PC-3 (cell line): ENCODE results near the gene ANKDD1B. TPM values are rescaled to one million over a fixed set of nuclear protein-coding genes. Genes with fewer than 3 reads are reported as not detected.
A peak's percentile ranks its signal among the peaks of the same experiment; 100 is the strongest.

Experiments
- ATAC-seq: fragments of 200-7000 bp; cut with Tn5 transposase; 2 replicates; pipeline ENCODE4 v1.9.1; 2020; ENCODE audit warnings: mild to moderate bottlenecking, moderate library complexity
- BruUV-seq: library from RNA; stranded (reverse); fragments of 400-500 nt; replicated peaks from 2 replicates; lab custom pipeline; 2021; lab: Mats Ljungman, UMichigan
- CTCF ChIA-PET: fragments of 300-600 bp; sonication (Branson Sonifier 250); formaldehyde crosslinking; loops from one replicate; lab custom pipeline; 2022; ENCODE audit warnings: antibody characterized with exemption; lab: Charles Lee
- POLR2A ChIA-PET: fragments of 300-600 bp; sonication (Branson Sonifier 250); formaldehyde crosslinking; loops from one replicate; lab custom pipeline; 2022; ENCODE audit warnings: antibody characterized with exemption; ENCODE audit not compliant: unreplicated experiment; lab: Charles Lee
- DNase-seq: peaks from one replicate; pipeline ENCODE4 v3.0.0-alpha.2; 2015
- H2AFZ ChIP-seq: fragments of 300-600 bp; sonication (generic); 2 replicates; pipeline ENCODE4 v1.6.0; 2016; ENCODE audit warnings: antibody characterized with exemption, low read length
- H3F3A ChIP-seq: fragments of 300-600 bp; sonication (generic); one replicate; pipeline ENCODE4 v1.6.0; 2017; ENCODE audit warnings: antibody characterized with exemption, low read length, control low read depth, mild to moderate bottlenecking; ENCODE audit not compliant: unreplicated experiment
- H3K27ac ChIP-seq: fragments of 300-600 bp; sonication (generic); 2 replicates; pipeline ENCODE4 v1.5.1; 2016; ENCODE audit warnings: mild to moderate bottlenecking, low read length
- H3K27me3 ChIP-seq: fragments of 300-600 bp; sonication (generic); 2 replicates; pipeline ENCODE4 v1.6.1; 2016; ENCODE audit warnings: low read length, mixed read lengths
- H3K36me3 ChIP-seq: fragments of 300-600 bp; sonication (generic); 2 replicates; pipeline ENCODE4 v1.6.1; 2016; ENCODE audit warnings: low read depth, mixed run types, low read length, mixed read lengths
- H3K4me1 ChIP-seq: fragments of 300-600 bp; sonication (generic); 2 replicates; pipeline ENCODE4 v1.5.1; 2016; ENCODE audit warnings: low read length; ENCODE audit not compliant: insufficient read depth
- H3K4me2 ChIP-seq: fragments of 300-600 bp; sonication (generic); 2 replicates; pipeline ENCODE4 v1.6.0; 2016; ENCODE audit warnings: low read length
- H3K4me3 ChIP-seq: fragments of 300-600 bp; sonication (generic); 2 replicates; pipeline ENCODE4 v1.5.1; 2016; ENCODE audit warnings: mild to moderate bottlenecking, low read length, mixed read lengths
- H3K79me2 ChIP-seq: fragments of 300-600 bp; sonication (generic); 2 replicates; pipeline ENCODE4 v1.6.1; 2017; ENCODE audit warnings: low read length, mixed read lengths
- H3K9ac ChIP-seq: fragments of 300-600 bp; sonication (generic); 2 replicates; pipeline ENCODE4 v1.6.0; 2016; ENCODE audit warnings: mild to moderate bottlenecking, low read length
- H3K9me2 ChIP-seq: fragments of 300-600 bp; sonication (generic); replicated peaks from 2 replicates; pipeline ENCODE4 v1.6.1; 2016; ENCODE audit warnings: mixed run types, low read length, mixed read lengths
- H3K9me3 ChIP-seq: fragments of 300-600 bp; sonication (generic); 2 replicates; pipeline ENCODE4 v1.6.1; 2016; ENCODE audit warnings: low read length, mixed read lengths
- H4K20me1 ChIP-seq: fragments of 300-600 bp; sonication (generic); 2 replicates; pipeline ENCODE4 v1.6.1; 2016; ENCODE audit warnings: low read length, mixed read lengths
- EZH2 ChIP-seq: fragments of 300-600 bp; sonication (generic); IDR thresholded peaks from one replicate; pipeline ENCODE4 v1.6.1; 2017; ENCODE audit warnings: antibody characterized with exemption, mild to moderate bottlenecking, low read length; ENCODE audit not compliant: unreplicated experiment
- EZH2phosphoT487 ChIP-seq: fragments of 300-600 bp; sonication (generic); IDR thresholded peaks from 2 replicates; pipeline ENCODE4 v1.6.1; 2018; ENCODE audit warnings: mild to moderate bottlenecking, antibody characterized with exemption, low read length, borderline replicate concordance
- intact Hi-C: fragments of 100-400 bp; cut with micrococcal nuclease; formaldehyde crosslinking; loops from 2 replicates; pipeline ENCODE4 v1.9.0; 2023
- total RNA-seq: library from RNA; depleted of rRNA; stranded (reverse); fragments of >200 nt; gene quantifications from 2 replicates; pipeline ENCODE4 v1.2.3, GENCODE V29; 2014
- TF ChIP-seq, protein P1 (sequence below): fragments of 300-600 bp; sonication (generic); conservative IDR thresholded peaks from 2 replicates; pipeline ENCODE4 v1.5.1; 2017; ENCODE audit warnings: antibody characterized with exemption, low read depth, mild to moderate bottlenecking, low read length

The ANKDD1B gene
- total RNA-seq, 1 experiment from 2014 or later, result 0.04 TPM

DNA sequence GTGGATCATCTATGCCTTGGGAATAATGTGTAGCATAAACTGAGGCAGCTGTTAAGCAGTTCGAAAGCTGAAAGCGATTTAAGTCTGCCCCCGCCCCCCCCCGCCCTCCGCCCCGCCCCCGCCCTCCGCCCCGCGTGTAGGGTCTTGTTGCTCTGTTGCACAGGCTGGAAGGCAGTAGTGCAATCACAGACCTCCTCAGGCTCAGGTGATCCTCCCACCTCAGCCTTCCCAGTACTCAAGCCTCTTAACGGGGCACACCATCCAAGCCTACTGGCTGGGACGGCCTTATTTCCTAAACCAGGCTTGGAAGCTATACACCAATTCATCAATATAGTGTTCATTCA, 945 bp downstream of the ANKDD1B start:
- H3K79me2 ChIP-seq, result no peaks in the 10 kb centered on the region; the same call in 1 of the 2 replicates
- H3K4me2 ChIP-seq, result 0 out of 2 replicates have a peak overlapping the region, but pooled peaks have one; percentile 42
- DNase-seq (no peak), ATAC-seq (peak; percentile 11)
- no peaks in the 10 kb centered on the region for H4K20me1 ChIP-seq
- no peak overlapping the region for H2AFZ ChIP-seq
- H3K4me3 ChIP-seq, result peak overlapping the region; percentile 68; the same call in 1 of the 2 replicates
- no peaks in the 10 kb centered on the region for H3K27me3 ChIP-seq
- intact Hi-C loops, result loop anchor here (1.0 kb wide), 1 partner anchor 10 kb away; no protein-coding TSS in a partner anchor
- ChIA-PET CTCF (interaction anchor here (0.6 to 0.7 kb wide), 2 partner anchors 10 to 69 kb away, joined by 3 read pairs; no protein-coding TSS in a partner anchor), POLR2A (no interaction called here)
- no peak overlapping the region for H3K9ac ChIP-seq
- no peak overlapping the region; the same call in 1 of the 2 replicates for H3K27ac ChIP-seq
- no peaks in the 10 kb centered on the region for H3K9me2 ChIP-seq
- TF ChIP-seq, protein P1, sequence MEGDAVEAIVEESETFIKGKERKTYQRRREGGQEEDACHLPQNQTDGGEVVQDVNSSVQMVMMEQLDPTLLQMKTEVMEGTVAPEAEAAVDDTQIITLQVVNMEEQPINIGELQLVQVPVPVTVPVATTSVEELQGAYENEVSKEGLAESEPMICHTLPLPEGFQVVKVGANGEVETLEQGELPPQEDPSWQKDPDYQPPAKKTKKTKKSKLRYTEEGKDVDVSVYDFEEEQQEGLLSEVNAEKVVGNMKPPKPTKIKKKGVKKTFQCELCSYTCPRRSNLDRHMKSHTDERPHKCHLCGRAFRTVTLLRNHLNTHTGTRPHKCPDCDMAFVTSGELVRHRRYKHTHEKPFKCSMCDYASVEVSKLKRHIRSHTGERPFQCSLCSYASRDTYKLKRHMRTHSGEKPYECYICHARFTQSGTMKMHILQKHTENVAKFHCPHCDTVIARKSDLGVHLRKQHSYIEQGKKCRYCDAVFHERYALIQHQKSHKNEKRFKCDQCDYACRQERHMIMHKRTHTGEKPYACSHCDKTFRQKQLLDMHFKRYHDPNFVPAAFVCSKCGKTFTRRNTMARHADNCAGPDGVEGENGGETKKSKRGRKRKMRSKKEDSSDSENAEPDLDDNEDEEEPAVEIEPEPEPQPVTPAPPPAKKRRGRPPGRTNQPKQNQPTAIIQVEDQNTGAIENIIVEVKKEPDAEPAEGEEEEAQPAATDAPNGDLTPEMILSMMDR, result no peak
- no peak for TF ChIP-seq EZH2
- TF ChIP-seq EZH2phosphoT487, result no peak
- BruUV-seq, result no TSS peak
- H3K9me3 ChIP-seq, result no peaks in the 10 kb centered on the region
- no peaks in the 10 kb centered on the region; the same call in 1 of the 2 replicates for H3K36me3 ChIP-seq
- no peaks in the 10 kb centered on the region for H3F3A ChIP-seq
- H3K4me1 ChIP-seq, result peaks cover 35% of the 10 kb centered on the region

DNA sequence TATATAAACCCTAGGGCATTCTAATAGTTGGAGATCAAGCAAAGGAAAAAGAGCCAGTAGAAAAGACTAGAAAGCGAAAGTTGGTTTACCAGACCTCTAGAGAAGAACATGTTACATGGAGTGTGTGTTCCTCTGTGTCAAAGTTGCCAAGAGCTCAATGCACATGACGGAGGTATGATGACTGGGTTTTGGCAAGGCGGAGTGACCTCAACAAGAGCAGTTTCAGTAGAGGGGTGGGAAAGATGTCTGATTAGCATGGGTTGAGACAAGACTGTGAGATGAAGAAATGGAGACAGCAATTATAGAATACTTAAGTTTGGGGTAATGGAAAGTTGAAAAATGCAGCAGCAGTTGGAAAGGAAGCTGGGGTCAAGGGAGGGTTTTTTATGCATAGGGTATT, 1.6 kb downstream of the ANKDD1B start:
- intact Hi-C loops, result loop anchor here (1.0 kb wide), 1 partner anchor 9 kb away; no protein-coding TSS in a partner anchor
- Histone ChIP-seq H3K79me2 (no peaks in the 10 kb centered on the region; the same call in 1 of the 2 replicates), H3K4me2 (no peak overlapping the region), H4K20me1 (no peaks in the 10 kb centered on the region), H2AFZ (no peak overlapping the region), H3K4me3 (no peak overlapping the region), H3K9ac (no peak overlapping the region), H3F3A (no peaks in the 10 kb centered on the region), H3K4me1 (peaks cover 35% of the 10 kb centered on the region), H3K9me3 (no peaks in the 10 kb centered on the region), H3K9me2 (no peaks in the 10 kb centered on the region), H3K27me3 (no peaks in the 10 kb centered on the region), H3K36me3 (no peaks in the 10 kb centered on the region; the same call in 1 of the 2 replicates), H3K27ac (no peak overlapping the region)
- ChIA-PET CTCF (no interaction called here), POLR2A (no interaction called here)
- ATAC-seq, result no peak
- DNase-seq, result no peak
- TF ChIP-seq EZH2 (no peak), EZH2phosphoT487 (no peak)
- BruUV-seq, result no TSS peak

DNA sequence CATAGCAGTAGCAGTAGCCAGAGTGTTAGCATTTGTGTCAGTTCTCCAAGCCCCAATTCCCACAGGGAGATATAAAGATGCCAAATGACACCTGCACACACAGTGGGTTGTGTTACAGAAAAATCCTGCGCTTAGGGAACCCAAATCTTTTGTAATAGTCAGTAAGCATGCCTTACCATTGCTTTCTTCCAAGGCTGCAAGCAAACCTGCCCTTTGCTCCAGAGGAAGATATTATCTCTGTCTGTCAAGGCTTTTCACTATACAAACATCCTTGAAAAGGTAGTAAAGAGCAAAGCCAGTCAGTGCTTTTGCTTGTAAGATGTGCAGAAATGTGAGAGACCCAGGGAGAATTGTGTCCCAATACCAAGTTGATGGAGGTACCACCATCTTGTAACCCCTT, 2.9 kb downstream of the ANKDD1B start:
- DNase-seq (peak; percentile 46), ATAC-seq (peak; percentile 9)
- Histone ChIP-seq H3K4me3 (no peak overlapping the region), H2AFZ (no peak overlapping the region), H3F3A (no peaks in the 10 kb centered on the region), H3K4me1 (peaks cover 35% of the 10 kb centered on the region), H3K9me2 (no peaks in the 10 kb centered on the region), H3K9me3 (no peaks in the 10 kb centered on the region), H4K20me1 (no peaks in the 10 kb centered on the region), H3K27ac (peak overlapping the region; percentile 26; the same call in 1 of the 2 replicates), H3K4me2 (peak overlapping the region; percentile 28; the same call in 1 of the 2 replicates), H3K79me2 (no peaks in the 10 kb centered on the region; the same call in 1 of the 2 replicates), H3K36me3 (no peaks in the 10 kb centered on the region; the same call in 1 of the 2 replicates), H3K27me3 (no peaks in the 10 kb centered on the region), H3K9ac (no peak overlapping the region)
- TF ChIP-seq, protein P1, result no peak
- no peak for TF ChIP-seq EZH2phosphoT487
- no peak for TF ChIP-seq EZH2
- intact Hi-C loops, result no loop called here
- ChIA-PET CTCF (no interaction called here), POLR2A (interaction anchor here (0.5 kb wide), 1 partner anchor 52 kb away, joined by 11 read pairs; no protein-coding TSS in a partner anchor)
- BruUV-seq, result no TSS peak
